Measurements from ENCODE around the gene ZNF473. TPM values are rescaled to one million over a fixed set of nuclear protein-coding genes. Genes with fewer than 3 reads are reported as not detected.

Gene ZNF473
- total RNA-seq, 1 experiment from 2014 or later: 19.0 TPM

GRCh38 chr19:50000038-50000840 lies 25.6 kb upstream of the ZNF473 start:
- no peaks in the 10 kb centered on the region for H3K4me1 Mint-ChIP-seq
- no peaks in the 10 kb centered on the region for H3K27me3 Mint-ChIP-seq (ENCODE audit: low read depth)
- H4K91ac ChIP-seq (ENCODE audit: insufficient read length, low read depth, low read length): no peak overlapping the region
- H2BK5ac ChIP-seq (ENCODE audit: insufficient read length, low read length): no peak overlapping the region
- no peak overlapping the region for H2AFZ ChIP-seq (ENCODE audit: low read length)
- H3K27me3 ChIP-seq (ENCODE audit: insufficient read depth, low read length): no peaks in the 10 kb centered on the region
- no peak overlapping the region for H2BK15ac ChIP-seq (ENCODE audit: low read depth, low read length)
- no peak overlapping the region for H2BK120ac ChIP-seq (ENCODE audit: low read depth, low read length, poor library complexity, severe bottlenecking)
- no peaks in the 10 kb centered on the region for H4K20me1 ChIP-seq (ENCODE audit: control insufficient read depth, insufficient read depth, insufficient read length)
- no peak for TF ChIP-seq CTCF (conservative IDR thresholded peaks at IDR 0.05)
- whole genome bisulfite sequencing (ENCODE audit: extremely low coverage, insufficient read length, low lambda C conversion rate): no CpG with 5 or more reads among the region's 20 CpGs
- no peak overlapping the region for H3K56ac ChIP-seq (ENCODE audit: insufficient read length, low read depth, low read length)
- H3K9me3 Mint-ChIP-seq: no peaks in the 10 kb centered on the region
- no peak overlapping the region for H2BK12ac ChIP-seq (ENCODE audit: insufficient read length, low read depth, low read length)
- no peak overlapping the region for H2BK20ac ChIP-seq (ENCODE audit: low read depth, low read length, poor library complexity, severe bottlenecking)
- H3K4ac ChIP-seq (ENCODE audit: low read depth, low read length): no peak overlapping the region
- H3K4me2 ChIP-seq (ENCODE audit: insufficient read depth, insufficient read length, low read length): no peak overlapping the region
- H2AK5ac ChIP-seq (ENCODE audit: insufficient read length, low read length): no peak overlapping the region
- H3K4me1 ChIP-seq (ENCODE audit: insufficient read depth, low read length): no peaks in the 10 kb centered on the region
- H3K23me2 ChIP-seq (ENCODE audit: insufficient read length, low read depth, low read length, poor library complexity, severe bottlenecking): no peaks in the 10 kb centered on the region
- no peak overlapping the region for H4K8ac ChIP-seq (replicated peaks; ENCODE audit: insufficient read length, low read depth, low read length)
- H3K79me2 ChIP-seq (ENCODE audit: insufficient read depth, low read length): no peaks in the 10 kb centered on the region
- no peak for DNase-seq
- H3K4me3 Mint-ChIP-seq: no peak overlapping the region
- no peak overlapping the region for H3K27ac Mint-ChIP-seq
- H3K27ac ChIP-seq (ENCODE audit: insufficient read length, low read depth, low read length): no peak overlapping the region
- H3K79me1 ChIP-seq (ENCODE audit: insufficient read depth, low read depth, low read length, poor library complexity, severe bottlenecking): no peaks in the 10 kb centered on the region
- no peak overlapping the region for H3K9ac ChIP-seq (ENCODE audit: extremely low read depth, insufficient read length, low read length)
- no peaks in the 10 kb centered on the region for H3K9me3 ChIP-seq (ENCODE audit: control insufficient read depth, low read depth, low read length)
- H3K18ac ChIP-seq (ENCODE audit: insufficient read length, low read depth, low read length): no peak overlapping the region
- H4K5ac ChIP-seq (ENCODE audit: insufficient read length, low read depth, low read length): no peak overlapping the region
- no peak overlapping the region for H3K14ac ChIP-seq (ENCODE audit: insufficient read depth, low read length)
- no peak overlapping the region for H3T11ph ChIP-seq (ENCODE audit: low read length)
- no peak overlapping the region for H3K23ac ChIP-seq (ENCODE audit: insufficient read length, low read depth, low read length)
- H3K36me3 Mint-ChIP-seq (ENCODE audit: insufficient read depth in 1 of 3, low read depth in 3 of 3): peaks cover 4 to 40% (median 29%) of the 10 kb centered on the region in 3 experiments; a peak in 6 of 7 replicates
